HepG2 (cell line): ENCODE data around the gene KCNQ1OT1. TPM values are rescaled to one million over a fixed set of nuclear protein-coding genes. Genes with fewer than 3 reads are reported as not detected.
A peak's percentile ranks its signal among the peaks of the same experiment; 100 is the strongest.

Experiments used
- EZH2 ChIP-seq: conservative IDR thresholded peaks from 2 replicates; pipeline ENCODE4 v1.6.1; 2012; ENCODE audit warnings: mild to moderate bottlenecking, low read depth, low read length, moderate library complexity
- HIVEP1 ChIP-seq: sonication (generic); formaldehyde crosslinking; IDR thresholded peaks from 2 replicates; pipeline ENCODE4 v1.4.0; 2020; ENCODE audit warnings: mild to moderate bottlenecking, missing genetic modification reagents
- IKZF1 ChIP-seq: fragments of 450-650 bp; IDR thresholded peaks from 2 replicates; pipeline ENCODE4 v1.7.1; 2016
- ISL2 ChIP-seq: sonication (generic); formaldehyde crosslinking; IDR thresholded peaks from 2 replicates; pipeline ENCODE4 v1.5.0; 2020; ENCODE audit warnings: missing genetic modification reagents
- RCOR2 ChIP-seq: IDR thresholded peaks from 2 replicates; pipeline ENCODE4 v1.6.1; 2016; ENCODE audit warnings: missing biosample characterization, missing genetic modification reagents
- SOX5 ChIP-seq: IDR thresholded peaks from 2 replicates; pipeline ENCODE4 v1.6.1; 2016; ENCODE audit warnings: borderline replicate concordance
- SP5 ChIP-seq: IDR thresholded peaks from 2 replicates; pipeline ENCODE4 v1.6.1; 2016; ENCODE audit warnings: low read depth, borderline replicate concordance
- SRSF1 ChIP-seq: fragments of 200-400 bp; formaldehyde crosslinking; optimal IDR thresholded peaks from 2 replicates; pipeline ENCODE3; 2017; ENCODE audit warnings: mild to moderate bottlenecking, low read depth, low read length, moderate library complexity
- STAT5B ChIP-seq: sonication (generic); formaldehyde crosslinking; IDR thresholded peaks from 2 replicates; pipeline ENCODE4 v1.4.0; 2020; ENCODE audit warnings: missing genetic modification reagents
- TEAD3 ChIP-seq: optimal IDR thresholded peaks from 2 replicates; pipeline ENCODE3; 2016; ENCODE audit warnings: borderline replicate concordance
- THYN1 ChIP-seq: sonication (generic); formaldehyde crosslinking; IDR thresholded peaks from 2 replicates; pipeline ENCODE4 v1.8.1; 2023; ENCODE audit warnings: low read depth, mild to moderate bottlenecking, moderate library complexity, missing genetic modification reagents, borderline replicate concordance
- ZKSCAN5 ChIP-seq: sonication (generic); formaldehyde crosslinking; IDR thresholded peaks from 2 replicates; pipeline ENCODE4 v1.5.1; 2020; ENCODE audit warnings: mild to moderate bottlenecking, missing genetic modification reagents
- ZNF138 ChIP-seq: sonication (generic); formaldehyde crosslinking; IDR thresholded peaks from 2 replicates; pipeline ENCODE4 v1.5.0; 2020; ENCODE audit warnings: mild to moderate bottlenecking, low read depth, missing genetic modification reagents
- ZNF484 ChIP-seq: sonication (generic); formaldehyde crosslinking; IDR thresholded peaks from 2 replicates; pipeline ENCODE4 v1.5.1; 2020; ENCODE audit warnings: mild to moderate bottlenecking, low read depth, missing genetic modification reagents, borderline replicate concordance
- ZNF83 ChIP-seq: sonication (generic); formaldehyde crosslinking; IDR thresholded peaks from 2 replicates; pipeline ENCODE4 v1.4.0; 2020; ENCODE audit warnings: missing genetic modification reagents, mild to moderate bottlenecking, borderline replicate concordance
- ZNF883 ChIP-seq: sonication (generic); formaldehyde crosslinking; IDR thresholded peaks from 2 replicates; pipeline ENCODE4 v1.5.1; 2020; ENCODE audit warnings: mild to moderate bottlenecking, missing genetic modification reagents; ENCODE audit errors: not compliant biosample characterization
- polyA plus RNA-seq, 8 experiments: library from polyadenylated mRNA; depleted of rRNA in 3 of 8; stranded (reverse) in 7 of 8; unstranded in 1 of 8; fragments of >200 nt; fragmentation: Illumina TruSeq in 4 of 8; extraction: Trizol in 4 of 8; gene quantifications; 2 replicates each; pipeline versions ENCODE4 v1.2.1 to v1.2.3, GENCODE V29; 2011 to 2016; ENCODE audit warnings: low read depth in 4 of 8, missing spikeins in 1 of 8, mixed read lengths in 1 of 8; ENCODE audit not compliant: insufficient read depth in 1 of 8
- total RNA-seq, 5 experiments: library from RNA; depleted of rRNA; stranded (reverse); fragments of >200 nt; fragmentation: Illumina TruSeq; extraction: Trizol; gene quantifications; 2 replicates each; pipeline ENCODE4 v1.2.3, GENCODE V29; 2016; ENCODE audit warnings: low read depth in 1 of 5
- TF ChIP-seq, protein P1 (sequence below): fragments of 450-650 bp; IDR thresholded peaks from 2 replicates; pipeline ENCODE4 v1.6.1; 2017
- TF ChIP-seq, protein P2 (sequence below): sonication (generic); formaldehyde crosslinking; IDR thresholded peaks from 2 replicates; pipeline ENCODE4 v1.5.0; 2020; ENCODE audit warnings: missing genetic modification reagents
- TF ChIP-seq, protein P3 (sequence below): IDR thresholded peaks from 2 replicates; pipeline ENCODE4 v1.6.1; 2016; ENCODE audit warnings: low read depth
- TF ChIP-seq, protein P4 (sequence below): sonication (generic); formaldehyde crosslinking; IDR thresholded peaks from 2 replicates; pipeline ENCODE4 v1.4.0; 2020; ENCODE audit warnings: missing genetic modification reagents
- TF ChIP-seq, protein P5 (sequence below): sonication (generic); formaldehyde crosslinking; IDR thresholded peaks from 2 replicates; pipeline ENCODE4 v1.5.0; 2020; ENCODE audit warnings: mild to moderate bottlenecking, missing genetic modification reagents, moderate library complexity
- TF ChIP-seq, protein P6 (sequence below): IDR thresholded peaks from 2 replicates; pipeline ENCODE4 v1.6.1; 2012; ENCODE audit warnings: inconsistent platforms
- TF ChIP-seq, protein P7 (sequence below): sonication (generic); formaldehyde crosslinking; IDR thresholded peaks from 2 replicates; pipeline ENCODE4 v1.5.1; 2020; ENCODE audit warnings: mild to moderate bottlenecking, missing genetic modification reagents, moderate library complexity

KCNQ1OT1 gene
- total and polyA plus RNA-seq, 2 of the 13 experiments (the other 11 are each of a cell fraction or from before 2014, with no cell fraction given): 1.3 to 18.9 TPM

DNA sequence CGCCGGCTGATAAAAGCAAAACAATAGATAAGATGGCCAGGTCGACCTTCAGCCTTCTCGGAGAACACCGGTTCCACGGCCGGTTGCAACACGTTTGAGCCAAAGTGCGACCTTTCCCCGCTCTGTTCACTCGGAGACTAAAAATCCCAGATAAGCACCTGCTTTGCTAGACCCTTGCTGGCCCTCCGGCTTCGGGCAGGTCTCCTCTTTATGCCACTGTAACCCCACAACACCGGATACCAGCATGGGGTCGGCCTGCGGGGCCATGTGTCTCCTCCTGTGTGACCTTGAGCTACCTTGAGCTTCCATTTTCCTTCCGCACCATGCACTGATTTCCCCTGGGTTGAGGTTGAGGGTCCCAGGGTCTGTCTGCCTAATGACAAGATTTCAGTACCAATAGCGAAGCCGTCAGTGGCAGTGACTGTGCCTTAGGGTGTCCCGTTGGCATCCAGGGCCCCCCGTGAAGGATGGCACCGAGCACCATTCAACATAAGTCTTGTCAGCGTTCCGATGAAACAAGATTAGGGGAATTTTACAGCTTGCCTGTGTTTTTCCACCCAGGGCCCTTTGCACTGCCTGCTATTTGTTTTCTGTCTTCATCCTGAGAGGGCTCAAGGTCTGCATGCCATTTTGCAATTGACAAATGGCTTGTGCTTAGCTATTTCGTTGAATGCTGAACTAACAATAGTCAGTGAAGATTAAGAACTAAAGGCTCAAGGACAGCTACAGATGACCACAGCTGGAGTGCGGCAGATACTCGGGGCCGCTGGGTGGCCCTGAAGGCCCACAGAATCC is 136.4 kb downstream of the KCNQ1OT1 start (continued):
- TF ChIP-seq ZKSCAN5 (CRISPR knock-in tag): no peak
- TF ChIP-seq ZNF883 (CRISPR knock-in tag): no peak
- TF ChIP-seq, protein P1, sequence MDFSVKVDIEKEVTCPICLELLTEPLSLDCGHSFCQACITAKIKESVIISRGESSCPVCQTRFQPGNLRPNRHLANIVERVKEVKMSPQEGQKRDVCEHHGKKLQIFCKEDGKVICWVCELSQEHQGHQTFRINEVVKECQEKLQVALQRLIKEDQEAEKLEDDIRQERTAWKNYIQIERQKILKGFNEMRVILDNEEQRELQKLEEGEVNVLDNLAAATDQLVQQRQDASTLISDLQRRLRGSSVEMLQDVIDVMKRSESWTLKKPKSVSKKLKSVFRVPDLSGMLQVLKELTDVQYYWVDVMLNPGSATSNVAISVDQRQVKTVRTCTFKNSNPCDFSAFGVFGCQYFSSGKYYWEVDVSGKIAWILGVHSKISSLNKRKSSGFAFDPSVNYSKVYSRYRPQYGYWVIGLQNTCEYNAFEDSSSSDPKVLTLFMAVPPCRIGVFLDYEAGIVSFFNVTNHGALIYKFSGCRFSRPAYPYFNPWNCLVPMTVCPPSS: no peak
- TF ChIP-seq, protein P2, sequence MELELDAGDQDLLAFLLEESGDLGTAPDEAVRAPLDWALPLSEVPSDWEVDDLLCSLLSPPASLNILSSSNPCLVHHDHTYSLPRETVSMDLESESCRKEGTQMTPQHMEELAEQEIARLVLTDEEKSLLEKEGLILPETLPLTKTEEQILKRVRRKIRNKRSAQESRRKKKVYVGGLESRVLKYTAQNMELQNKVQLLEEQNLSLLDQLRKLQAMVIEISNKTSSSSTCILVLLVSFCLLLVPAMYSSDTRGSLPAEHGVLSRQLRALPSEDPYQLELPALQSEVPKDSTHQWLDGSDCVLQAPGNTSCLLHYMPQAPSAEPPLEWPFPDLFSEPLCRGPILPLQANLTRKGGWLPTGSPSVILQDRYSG (CRISPR knock-in tag): peak; percentile 49; the same call in 1 of the 2 replicates
- TF ChIP-seq THYN1 (CRISPR knock-in tag): no peak
- 0 out of 2 replicates have a peak, but pooled peaks have one; percentile 52 for TF ChIP-seq SP5
- TF ChIP-seq RCOR2 (CRISPR knock-in tag): peak; percentile 78; the same call in 1 of the 2 replicates
- TF ChIP-seq, protein P3, sequence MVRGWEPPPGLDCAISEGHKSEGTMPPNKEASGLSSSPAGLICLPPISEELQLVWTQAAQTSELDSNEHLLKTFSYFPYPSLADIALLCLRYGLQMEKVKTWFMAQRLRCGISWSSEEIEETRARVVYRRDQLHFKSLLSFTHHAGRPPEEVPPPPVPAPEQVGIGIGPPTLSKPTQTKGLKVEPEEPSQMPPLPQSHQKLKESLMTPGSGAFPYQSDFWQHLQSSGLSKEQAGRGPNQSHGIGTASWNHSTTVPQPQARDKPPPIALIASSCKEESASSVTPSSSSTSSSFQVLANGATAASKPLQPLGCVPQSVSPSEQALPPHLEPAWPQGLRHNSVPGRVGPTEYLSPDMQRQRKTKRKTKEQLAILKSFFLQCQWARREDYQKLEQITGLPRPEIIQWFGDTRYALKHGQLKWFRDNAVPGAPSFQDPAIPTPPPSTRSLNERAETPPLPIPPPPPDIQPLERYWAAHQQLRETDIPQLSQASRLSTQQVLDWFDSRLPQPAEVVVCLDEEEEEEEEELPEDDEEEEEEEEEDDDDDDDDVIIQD (CRISPR knock-in tag): peak; percentile 50; the same call in 1 of the 2 replicates
- TF ChIP-seq ISL2: peak; percentile 86
- TF ChIP-seq, protein P4, sequence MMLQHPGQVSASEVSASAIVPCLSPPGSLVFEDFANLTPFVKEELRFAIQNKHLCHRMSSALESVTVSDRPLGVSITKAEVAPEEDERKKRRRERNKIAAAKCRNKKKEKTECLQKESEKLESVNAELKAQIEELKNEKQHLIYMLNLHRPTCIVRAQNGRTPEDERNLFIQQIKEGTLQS: no peak
- no peak for TF ChIP-seq SRSF1
- TF ChIP-seq, protein P5, sequence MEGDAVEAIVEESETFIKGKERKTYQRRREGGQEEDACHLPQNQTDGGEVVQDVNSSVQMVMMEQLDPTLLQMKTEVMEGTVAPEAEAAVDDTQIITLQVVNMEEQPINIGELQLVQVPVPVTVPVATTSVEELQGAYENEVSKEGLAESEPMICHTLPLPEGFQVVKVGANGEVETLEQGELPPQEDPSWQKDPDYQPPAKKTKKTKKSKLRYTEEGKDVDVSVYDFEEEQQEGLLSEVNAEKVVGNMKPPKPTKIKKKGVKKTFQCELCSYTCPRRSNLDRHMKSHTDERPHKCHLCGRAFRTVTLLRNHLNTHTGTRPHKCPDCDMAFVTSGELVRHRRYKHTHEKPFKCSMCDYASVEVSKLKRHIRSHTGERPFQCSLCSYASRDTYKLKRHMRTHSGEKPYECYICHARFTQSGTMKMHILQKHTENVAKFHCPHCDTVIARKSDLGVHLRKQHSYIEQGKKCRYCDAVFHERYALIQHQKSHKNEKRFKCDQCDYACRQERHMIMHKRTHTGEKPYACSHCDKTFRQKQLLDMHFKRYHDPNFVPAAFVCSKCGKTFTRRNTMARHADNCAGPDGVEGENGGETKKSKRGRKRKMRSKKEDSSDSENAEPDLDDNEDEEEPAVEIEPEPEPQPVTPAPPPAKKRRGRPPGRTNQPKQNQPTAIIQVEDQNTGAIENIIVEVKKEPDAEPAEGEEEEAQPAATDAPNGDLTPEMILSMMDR (CRISPR knock-in tag): peak; percentile 87
- no peak for TF ChIP-seq IKZF1
- TF ChIP-seq, protein P6, sequence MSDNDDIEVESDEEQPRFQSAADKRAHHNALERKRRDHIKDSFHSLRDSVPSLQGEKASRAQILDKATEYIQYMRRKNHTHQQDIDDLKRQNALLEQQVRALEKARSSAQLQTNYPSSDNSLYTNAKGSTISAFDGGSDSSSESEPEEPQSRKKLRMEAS: peak; percentile 52; the same call in 1 of the 2 replicates
- TF ChIP-seq STAT5B (CRISPR knock-in tag): no peak
- peak; percentile 45; the same call in 1 of the 2 replicates for TF ChIP-seq HIVEP1 (CRISPR knock-in tag)
- TF ChIP-seq SOX5: peak; percentile 92
- TF ChIP-seq ZNF83: peak; percentile 83; the same call in 1 of the 2 replicates
- no peak for TF ChIP-seq EZH2
- TF ChIP-seq TEAD3 (CRISPR knock-in tag): peak; percentile 89
- no peak for TF ChIP-seq ZNF484 (CRISPR knock-in tag)
- TF ChIP-seq, protein P7, sequence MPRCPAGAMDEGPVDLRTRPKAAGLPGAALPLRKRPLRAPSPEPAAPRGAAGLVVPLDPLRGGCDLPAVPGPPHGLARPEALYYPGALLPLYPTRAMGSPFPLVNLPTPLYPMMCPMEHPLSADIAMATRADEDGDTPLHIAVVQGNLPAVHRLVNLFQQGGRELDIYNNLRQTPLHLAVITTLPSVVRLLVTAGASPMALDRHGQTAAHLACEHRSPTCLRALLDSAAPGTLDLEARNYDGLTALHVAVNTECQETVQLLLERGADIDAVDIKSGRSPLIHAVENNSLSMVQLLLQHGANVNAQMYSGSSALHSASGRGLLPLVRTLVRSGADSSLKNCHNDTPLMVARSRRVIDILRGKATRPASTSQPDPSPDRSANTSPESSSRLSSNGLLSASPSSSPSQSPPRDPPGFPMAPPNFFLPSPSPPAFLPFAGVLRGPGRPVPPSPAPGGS: no peak
- TF ChIP-seq ZNF138 (CRISPR knock-in tag): no peak
